ENCODE measurements around the gene TMEM174.

DNA sequence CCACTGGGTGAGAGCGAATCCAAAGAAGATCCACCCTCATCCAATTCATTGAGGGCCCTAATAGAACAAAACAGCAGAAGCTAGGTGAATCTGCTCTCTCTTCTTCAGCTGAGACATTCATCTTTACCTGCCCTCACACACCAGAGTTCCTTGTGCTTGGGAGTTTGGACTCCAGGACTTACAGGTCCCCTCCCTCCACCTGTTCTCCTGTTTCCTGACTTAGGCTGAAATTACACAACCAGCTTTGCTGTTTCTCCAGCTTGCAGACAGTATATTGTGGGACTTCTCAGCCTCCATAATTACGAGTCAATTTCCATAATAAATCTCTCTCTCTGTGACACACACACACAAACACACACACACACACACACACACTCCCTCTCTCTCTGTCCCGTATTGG lies 33.5 kb upstream of the TMEM174 start:
- TF ChIP-seq, protein P1, sequence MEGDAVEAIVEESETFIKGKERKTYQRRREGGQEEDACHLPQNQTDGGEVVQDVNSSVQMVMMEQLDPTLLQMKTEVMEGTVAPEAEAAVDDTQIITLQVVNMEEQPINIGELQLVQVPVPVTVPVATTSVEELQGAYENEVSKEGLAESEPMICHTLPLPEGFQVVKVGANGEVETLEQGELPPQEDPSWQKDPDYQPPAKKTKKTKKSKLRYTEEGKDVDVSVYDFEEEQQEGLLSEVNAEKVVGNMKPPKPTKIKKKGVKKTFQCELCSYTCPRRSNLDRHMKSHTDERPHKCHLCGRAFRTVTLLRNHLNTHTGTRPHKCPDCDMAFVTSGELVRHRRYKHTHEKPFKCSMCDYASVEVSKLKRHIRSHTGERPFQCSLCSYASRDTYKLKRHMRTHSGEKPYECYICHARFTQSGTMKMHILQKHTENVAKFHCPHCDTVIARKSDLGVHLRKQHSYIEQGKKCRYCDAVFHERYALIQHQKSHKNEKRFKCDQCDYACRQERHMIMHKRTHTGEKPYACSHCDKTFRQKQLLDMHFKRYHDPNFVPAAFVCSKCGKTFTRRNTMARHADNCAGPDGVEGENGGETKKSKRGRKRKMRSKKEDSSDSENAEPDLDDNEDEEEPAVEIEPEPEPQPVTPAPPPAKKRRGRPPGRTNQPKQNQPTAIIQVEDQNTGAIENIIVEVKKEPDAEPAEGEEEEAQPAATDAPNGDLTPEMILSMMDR (IDR thresholded peaks at IDR 0.05): no peak
- TF ChIP-seq POLR2AphosphoS5 (IDR thresholded peaks at IDR 0.05): no peak

Data from breast epithelium (tissue), 3 donors.